K562 (cell line): ENCODE results near the gene KRTAP10-8. TPM values are rescaled to one million over a fixed set of nuclear protein-coding genes. Genes with fewer than 3 reads are reported as not detected.

Experiments used
- ATF3 ChIP-seq, 2 experiments: fragments of 450-650 bp in 1 of 2; sonication (generic) in 1 of 2; formaldehyde crosslinking in 1 of 2; IDR thresholded peaks in 1 of 2; conservative IDR thresholded peaks in 1 of 2; 2 replicates each; pipeline versions ENCODE4 v1.6.1 to v1.8.1; 2016 to 2023; ENCODE audit warnings: mild to moderate bottlenecking in 2 of 2, moderate library complexity in 2 of 2, inconsistent platforms in 1 of 2, missing genetic modification reagents in 1 of 2
- ATF7 ChIP-seq: fragments of 450-650 bp; IDR thresholded peaks from 2 replicates; pipeline ENCODE4 v1.7.1; 2014; ENCODE audit warnings: mild to moderate bottlenecking, moderate library complexity
- BCLAF1 ChIP-seq, 2 experiments: fragments of 450-650 bp in 1 of 2; IDR thresholded peaks; 2 replicates each; pipeline ENCODE4 v1.6.1; 2011 to 2017; ENCODE audit warnings: low read depth in 2 of 2, antibody characterized with exemption in 1 of 2, borderline replicate concordance in 1 of 2, low read length in 1 of 2, mild to moderate bottlenecking in 1 of 2, mixed read lengths in 1 of 2; ENCODE audit not compliant: control insufficient read depth in 1 of 2
- CEBPB ChIP-seq: fragments of 450-650 bp; IDR thresholded peaks from 2 replicates; pipeline ENCODE4 v1.6.1; 2016; ENCODE audit warnings: missing genetic modification characterization, missing compliant biosample characterization
- EP300 ChIP-seq: IDR thresholded peaks from 2 replicates; pipeline ENCODE4 v1.6.1; 2012; ENCODE audit warnings: low read length, improper control_type of control experiment
- EZH2 ChIP-seq: IDR thresholded peaks from 2 replicates; pipeline ENCODE4 v1.6.1; 2012; ENCODE audit warnings: low read depth, mild to moderate bottlenecking, inconsistent platforms, low read length, borderline replicate concordance
- JUNB ChIP-seq: fragments of 450-650 bp; formaldehyde crosslinking; conservative IDR thresholded peaks from 2 replicates; pipeline ENCODE4 v1.4.0; 2020; ENCODE audit warnings: mild to moderate bottlenecking
- JUND ChIP-seq, 2 experiments: IDR thresholded peaks; 2 replicates in 1 of 2; 3 replicates in 1 of 2; pipeline ENCODE4 v1.6.1; 2011; ENCODE audit warnings: borderline replicate concordance in 2 of 2, low read depth in 2 of 2, low read length in 2 of 2, improper control_type of control experiment in 1 of 2, missing biosample characterization in 1 of 2, missing genetic modification characterization in 1 of 2, missing genetic modification reagents in 1 of 2
- L3MBTL2 ChIP-seq: fragments of 450-650 bp; IDR thresholded peaks from 2 replicates; pipeline ENCODE4 v1.6.1; 2016; ENCODE audit warnings: mild to moderate bottlenecking, moderate library complexity
- MEF2D ChIP-seq: conservative IDR thresholded peaks from 2 replicates; pipeline ENCODE4 v1.6.1; 2016; ENCODE audit warnings: low read depth, missing genetic modification characterization, missing compliant biosample characterization
- POU5F1 ChIP-seq: fragments of 150-350 bp; IDR thresholded peaks from 2 replicates; pipeline ENCODE4 v1.6.1; 2014; ENCODE audit warnings: borderline replicate concordance, low read length, low read depth, mild to moderate bottlenecking; ENCODE audit not compliant: partially characterized antibody
- SETDB1 ChIP-seq: IDR thresholded peaks from one replicate; pipeline ENCODE4 v1.6.1; 2012; ENCODE audit warnings: low read length, control low read depth, inconsistent platforms
- TCF7 ChIP-seq: sonication (generic); IDR thresholded peaks from 2 replicates; pipeline ENCODE4 v1.6.1; 2016; ENCODE audit warnings: antibody characterized with exemption, borderline replicate concordance
- TCFL5 ChIP-seq: fragments of 250-450 bp; sonication (Bioruptor Pico); conservative IDR thresholded peaks from 2 replicates; pipeline ENCODE4 v1.6.1; 2021; ENCODE audit warnings: mild to moderate bottlenecking, moderate library complexity, matching md5 sums
- WHSC1 ChIP-seq: IDR thresholded peaks from one replicate; pipeline ENCODE4 v1.6.1; 2012; ENCODE audit warnings: low read length, control low read depth, inconsistent platforms
- ZEB2 ChIP-seq: fragments of 450-650 bp; IDR thresholded peaks from 2 replicates; pipeline ENCODE4 v1.6.1; 2016
- ZNF518B ChIP-seq: fragments of 250-450 bp; sonication (Bioruptor Pico); IDR thresholded peaks from 2 replicates; pipeline ENCODE4 v1.5.0; 2021; ENCODE audit warnings: mild to moderate bottlenecking, moderate library complexity
- ZNF639 ChIP-seq, 2 experiments: fragments of 200-800 bp in 1 of 2; sonication (Bioruptor generic) in 1 of 2; sonication (generic) in 1 of 2; formaldehyde crosslinking in 1 of 2; IDR thresholded peaks in 1 of 2; conservative IDR thresholded peaks in 1 of 2; 2 replicates each; pipeline versions ENCODE4 v1.5.0 to v1.6.1; 2016 to 2020; ENCODE audit warnings: missing compliant biosample characterization in 1 of 2, missing genetic modification characterization in 1 of 2, missing genetic modification reagents in 1 of 2
- ZNF77 ChIP-seq: fragments of 250-450 bp; sonication (Bioruptor Pico); IDR thresholded peaks from 2 replicates; pipeline ENCODE4 v1.5.0; 2020
- polyA plus RNA-seq, 8 experiments: library from polyadenylated mRNA; depleted of rRNA in 4 of 8; stranded (reverse) in 5 of 8; unstranded in 3 of 8; fragments of >200 nt; fragmentation: Nextera tagmentation in 2 of 8; fragmentation: Illumina TruSeq in 1 of 8; extraction: Ambion mirVana in 2 of 8; extraction: Trizol in 1 of 8; gene quantifications; 2 replicates each; pipeline versions ENCODE4 v1.2.1 to v1.2.3, GENCODE V29; 2011 to 2014; ENCODE audit warnings: inconsistent platforms in 1 of 8, missing spikeins in 1 of 8
- total RNA-seq, 7 experiments: library from RNA; depleted of rRNA in 6 of 7; stranded (reverse); fragments of >200 nt in 6 of 7; fragmentation: Illumina TruSeq in 2 of 7; extraction: Trizol in 2 of 7; gene quantifications; 2 replicates each; pipeline versions ENCODE4 v1.2.1 to v1.2.3, GENCODE V29; 2011 to 2021; ENCODE audit warnings: low replicate concordance in 1 of 7

KRTAP10-8 gene
- total and polyA plus RNA-seq, 9 of the 15 experiments (the other 6 are each of a cell fraction or from before 2014, with no cell fraction given) = not detected

- TF ChIP-seq ZNF639 (CRISPR knock-in tag; conservative IDR thresholded peaks at IDR 0.05 in 1 of 2, IDR thresholded peaks at IDR 0.05 in 1 of 2) (peak in 1 of 2 experiments; percentile 64; a peak in 1 of 4 replicates), WHSC1 (no peak), CEBPB (tag) (peak; percentile 42; the same call in 1 of the 2 replicates), EP300 (peak; percentile 60; the same call in 1 of the 2 replicates), ZEB2 (0 out of 2 replicates have a peak, but pooled peaks have one; percentile 19), TCF7 (no peak), ZNF77 (no peak), JUND (IDR thresholded peaks at IDR 0.05; ENCODE audit: borderline replicate concordance, low read depth, low read length) (peak; percentile 95), JUND (tag; IDR thresholded peaks at IDR 0.05; ENCODE audit: borderline replicate concordance, low read depth, low read length) (peak; percentile 98), JUNB (CRISPR knock-in tag) (peak; percentile 95), SETDB1 (no peak), EZH2 (no peak), ATF3 (IDR thresholded peaks at IDR 0.05) (peak; percentile 98), ATF3 (CRISPR knock-in tag; conservative IDR thresholded peaks at IDR 0.05) (no peak), MEF2D (tag) (peak; percentile 56; the same call in 1 of the 2 replicates), ATF7 (peak; percentile 99), BCLAF1 (IDR thresholded peaks at IDR 0.05; ENCODE audit: borderline replicate concordance in 1 of 2, control insufficient read depth in 1 of 2, low read depth in 2 of 2, low read length in 1 of 2) (no peak), L3MBTL2 (peak; percentile 68), POU5F1 (no peak), TCFL5 (CRISPR knock-in tag) (no peak), ZNF518B (CRISPR knock-in tag) (no peak)
These were observed 29.8 kb upstream of the KRTAP10-8 start (continued) for GRCh38 chr21:44582055-44582454.
